ENCODE data around the gene KIAA0232.

GRCh38 chr4:6799091-6799490, 16.6 kb downstream of the KIAA0232 start:
- TF ChIP-seq CTCF (IDR thresholded peaks at IDR 0.05) (no peak), POLR2A (IDR thresholded peaks at IDR 0.05) (no peak)
